GM18868 (cell line): Measurements from ENCODE around the gene ESRRA.

Experiments
- ATAC-seq: cut with Tn5 transposase; IDR thresholded peaks from one replicate; pipeline ENCODE4 v1.9.1; 2021; ENCODE audit warnings: mild to moderate bottlenecking, moderate library complexity; ENCODE audit not compliant: unreplicated experiment

ESRRA gene

GRCh38 chr11:64305075-64305690 is at the start of gene ESRRA:
Gene ESRRA (plus strand): TSS chr11:64305524. CDS start chr11:64307180, 1,656 bp downstream.
- peak; percentile 71 for ATAC-seq

DNA sequence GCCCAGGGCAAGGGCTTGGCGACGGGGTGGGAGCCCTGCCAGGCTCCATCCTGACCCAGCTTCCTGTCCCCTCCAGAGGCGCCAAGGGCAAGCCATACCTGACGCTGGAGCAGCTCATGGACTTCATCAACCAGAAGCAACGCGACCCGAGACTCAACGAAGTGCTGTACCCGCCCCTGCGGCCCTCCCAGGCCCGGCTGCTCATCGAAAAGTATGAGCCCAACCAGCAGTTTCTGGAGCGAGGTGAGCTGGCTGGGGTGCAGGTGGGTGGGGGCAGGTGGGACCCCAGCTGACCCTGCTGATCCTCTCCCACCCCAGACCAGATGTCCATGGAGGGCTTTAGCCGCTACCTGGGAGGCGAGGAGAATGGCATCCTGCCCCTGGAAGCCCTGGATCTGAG is 49.0 kb upstream of the ESRRA start:
- ATAC-seq: no peak

DNA sequence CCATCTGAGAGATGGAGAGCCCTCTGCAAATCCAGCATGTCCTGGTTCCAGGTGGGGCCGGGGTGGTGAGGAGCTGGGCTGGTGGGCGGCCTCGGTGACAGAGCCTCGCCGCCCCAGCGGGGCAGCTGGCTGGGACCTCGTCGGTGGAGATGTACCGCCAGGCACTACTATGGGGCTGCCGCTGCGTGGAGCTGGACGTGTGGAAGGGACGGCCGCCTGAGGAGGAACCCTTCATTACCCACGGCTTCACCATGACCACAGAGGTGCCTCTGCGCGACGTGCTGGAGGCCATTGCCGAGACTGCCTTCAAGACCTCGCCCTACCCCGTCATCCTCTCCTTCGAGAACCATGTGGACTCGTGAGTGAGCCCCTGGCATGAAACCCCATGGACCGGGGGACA is 47.0 kb upstream of the ESRRA start:
- ATAC-seq: no peak

DNA sequence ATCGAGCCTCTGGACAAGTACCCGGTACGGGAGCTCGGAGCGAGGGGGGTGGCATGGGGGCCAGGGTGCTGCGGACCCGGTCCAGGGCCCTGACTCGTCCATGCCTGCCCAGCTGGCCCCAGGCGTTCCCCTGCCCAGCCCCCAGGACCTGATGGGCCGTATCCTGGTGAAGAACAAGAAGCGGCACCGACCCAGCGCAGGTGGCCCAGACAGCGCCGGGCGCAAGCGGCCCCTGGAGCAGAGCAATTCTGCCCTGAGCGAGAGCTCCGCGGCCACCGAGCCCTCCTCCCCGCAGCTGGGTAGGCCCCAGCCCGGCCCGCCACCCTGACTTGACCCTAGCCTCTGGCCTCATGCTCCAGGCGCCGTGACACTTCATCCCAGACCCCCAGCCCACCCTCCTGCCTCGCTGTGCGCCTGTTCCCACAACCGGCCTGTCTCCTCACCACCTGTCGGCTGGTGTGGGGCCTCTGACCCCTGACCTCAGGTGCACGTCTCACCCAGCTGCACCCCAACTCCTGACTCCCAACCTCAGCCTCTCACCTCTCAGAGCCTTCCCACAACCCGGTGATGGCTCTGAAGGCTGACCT is 46.3 kb upstream of the ESRRA start:
- no peak for ATAC-seq

DNA sequence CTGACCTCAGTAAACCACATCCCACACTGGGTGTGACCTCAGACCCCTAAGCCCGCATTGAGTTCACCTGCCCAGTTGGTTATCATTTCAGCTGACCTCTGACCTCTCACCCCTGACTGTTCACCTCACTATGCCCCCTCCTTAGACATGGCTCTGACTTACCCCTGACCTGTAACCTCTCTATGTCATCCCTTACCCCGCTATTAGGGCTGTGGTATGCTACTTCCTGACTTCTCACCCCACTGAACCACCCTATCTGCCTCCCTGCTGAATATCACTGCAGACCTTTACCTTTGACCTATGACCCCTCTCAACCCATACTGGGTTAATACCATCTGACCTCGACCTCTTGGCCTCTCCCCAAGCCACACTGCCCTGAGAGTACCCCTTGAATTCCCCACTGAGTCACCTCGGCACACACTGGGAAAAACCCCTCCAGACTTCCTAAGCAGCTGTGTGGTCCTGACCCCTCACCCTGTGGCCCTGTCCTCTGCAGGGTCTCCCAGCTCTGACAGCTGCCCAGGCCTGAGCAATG is 45.7 kb upstream of the ESRRA start:
- ATAC-seq: no peak

GRCh38 chr11:64260147-64260708 is 45.1 kb upstream of the ESRRA start:
- no peak for ATAC-seq

DNA sequence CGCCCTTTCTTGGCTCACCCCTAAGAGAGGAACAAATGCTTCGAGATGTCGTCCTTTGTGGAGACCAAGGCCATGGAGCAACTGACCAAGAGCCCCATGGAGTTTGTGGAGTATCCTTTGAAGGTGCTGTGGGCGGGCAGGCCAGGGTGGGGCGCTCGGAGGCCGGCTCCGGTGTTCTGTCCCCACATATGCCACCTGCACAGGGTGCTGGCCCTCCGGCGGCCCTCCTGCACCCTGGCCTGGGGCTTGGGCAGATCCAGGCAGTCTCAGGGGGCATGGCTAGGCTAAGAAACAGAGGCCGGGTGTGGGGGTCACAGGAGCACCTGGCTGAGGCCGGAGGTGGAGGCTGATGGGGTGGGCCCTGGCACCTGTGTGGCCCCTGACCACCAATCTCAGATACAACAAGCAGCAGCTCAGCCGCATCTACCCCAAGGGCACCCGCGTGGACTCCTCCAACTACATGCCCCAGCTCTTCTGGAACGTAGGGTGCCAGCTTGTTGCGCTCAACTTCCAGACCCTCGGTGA is 43.7 kb upstream of the ESRRA start:
- no peak for ATAC-seq

- no peak for ATAC-seq
Observed at GRCh38 chr11:64262271-64263002, 42.9 kb upstream of the ESRRA start.

DNA sequence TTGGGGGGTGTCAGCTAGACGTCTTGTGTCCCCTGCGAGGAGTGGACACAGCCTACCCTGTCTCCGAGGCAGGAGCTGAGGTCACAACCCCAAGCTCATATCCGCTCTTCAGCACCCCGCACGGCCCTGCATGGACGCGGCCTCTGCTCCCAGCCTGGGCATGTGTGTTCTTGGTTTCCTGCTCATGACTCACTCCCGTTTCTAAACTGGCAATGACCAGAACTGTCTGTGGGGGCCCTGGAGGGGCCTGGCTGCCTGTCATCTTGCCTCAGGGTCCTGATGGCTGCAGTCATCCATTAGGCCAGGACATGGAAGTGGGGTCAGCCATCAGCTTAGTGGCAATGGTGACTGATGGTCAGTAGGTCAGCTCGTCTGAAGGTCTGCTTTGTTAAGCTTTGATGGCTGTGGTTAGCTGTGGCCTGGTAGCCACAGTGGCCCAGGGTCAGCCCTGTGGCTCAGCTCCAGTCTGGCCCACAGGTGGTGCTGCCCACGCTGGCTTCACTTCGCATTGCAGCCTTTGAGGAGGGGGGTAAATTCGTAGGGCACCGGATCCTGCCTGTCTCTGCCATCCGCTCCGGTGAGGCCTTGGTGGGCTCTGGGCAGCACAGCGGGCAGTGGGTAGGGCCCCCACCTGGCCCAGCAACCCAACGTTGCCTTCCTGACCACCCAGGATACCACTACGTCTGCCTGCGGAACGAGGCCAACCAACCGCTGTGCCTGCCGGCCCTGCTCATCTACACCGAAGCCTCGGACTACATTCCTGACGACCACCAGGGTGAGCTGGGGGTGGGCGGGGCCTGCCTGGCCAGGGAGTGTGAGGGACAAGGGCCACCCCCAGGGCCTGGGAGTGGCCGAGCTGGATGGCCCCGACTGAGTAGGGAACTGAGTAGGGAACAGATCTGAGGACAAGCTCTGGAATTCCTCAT is 42.0 kb upstream of the ESRRA start:
- ATAC-seq: no peak

GRCh38 chr11:64263947-64264317 is 41.4 kb upstream of the ESRRA start:
- ATAC-seq: no peak

- no peak for ATAC-seq
Observed at GRCh38 chr11:64264371-64264852, 40.9 kb upstream of the ESRRA start.

DNA sequence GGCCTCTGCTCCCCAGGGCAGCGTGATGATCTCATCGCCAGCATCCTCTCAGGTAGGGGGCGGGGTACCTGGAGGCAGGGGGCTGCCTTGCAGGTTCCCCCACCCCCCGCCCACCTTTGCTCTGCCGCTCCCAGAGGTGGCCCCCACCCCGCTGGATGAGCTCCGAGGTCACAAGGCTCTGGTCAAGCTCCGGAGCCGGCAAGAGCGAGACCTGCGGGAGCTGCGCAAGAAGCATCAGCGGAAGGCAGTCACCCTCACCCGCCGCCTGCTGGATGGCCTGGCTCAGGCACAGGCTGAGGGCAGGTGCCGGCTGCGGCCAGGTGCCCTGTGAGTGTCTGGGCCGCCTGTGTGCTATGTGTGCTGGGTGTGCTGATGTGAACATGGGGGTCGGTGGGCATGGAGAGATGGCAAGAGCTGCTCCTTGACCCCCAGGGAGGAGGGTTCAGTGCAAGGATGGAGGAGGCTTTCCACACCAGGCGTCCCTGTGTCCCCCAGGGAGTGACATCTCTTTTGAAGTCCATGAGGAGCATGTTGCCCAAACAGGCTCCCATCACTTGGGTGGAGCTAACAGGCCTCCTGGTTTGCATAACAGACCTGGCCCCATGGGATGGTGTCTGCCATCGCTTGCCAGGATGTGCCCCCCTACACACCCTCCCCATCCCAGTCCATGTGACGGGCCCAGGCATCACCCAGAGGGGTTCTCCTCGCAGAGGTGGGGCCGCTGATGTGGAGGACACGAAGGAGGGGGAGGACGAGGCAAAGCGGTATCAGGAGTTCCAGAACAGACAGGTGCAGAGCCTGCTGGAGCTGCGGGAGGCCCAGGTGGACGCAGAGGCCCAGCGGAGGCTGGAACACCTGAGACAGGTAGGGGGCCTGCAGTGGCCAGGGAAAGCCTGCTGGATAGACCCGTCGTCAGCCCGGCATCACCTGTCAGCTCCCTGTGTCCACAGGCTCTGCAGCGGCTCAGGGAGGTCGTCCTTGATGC is 39.9 kb upstream of the ESRRA start:
- ATAC-seq: no peak

GRCh38 chr11:64266339-64266738 is 39.0 kb upstream of the ESRRA start:
- no peak for ATAC-seq

DNA sequence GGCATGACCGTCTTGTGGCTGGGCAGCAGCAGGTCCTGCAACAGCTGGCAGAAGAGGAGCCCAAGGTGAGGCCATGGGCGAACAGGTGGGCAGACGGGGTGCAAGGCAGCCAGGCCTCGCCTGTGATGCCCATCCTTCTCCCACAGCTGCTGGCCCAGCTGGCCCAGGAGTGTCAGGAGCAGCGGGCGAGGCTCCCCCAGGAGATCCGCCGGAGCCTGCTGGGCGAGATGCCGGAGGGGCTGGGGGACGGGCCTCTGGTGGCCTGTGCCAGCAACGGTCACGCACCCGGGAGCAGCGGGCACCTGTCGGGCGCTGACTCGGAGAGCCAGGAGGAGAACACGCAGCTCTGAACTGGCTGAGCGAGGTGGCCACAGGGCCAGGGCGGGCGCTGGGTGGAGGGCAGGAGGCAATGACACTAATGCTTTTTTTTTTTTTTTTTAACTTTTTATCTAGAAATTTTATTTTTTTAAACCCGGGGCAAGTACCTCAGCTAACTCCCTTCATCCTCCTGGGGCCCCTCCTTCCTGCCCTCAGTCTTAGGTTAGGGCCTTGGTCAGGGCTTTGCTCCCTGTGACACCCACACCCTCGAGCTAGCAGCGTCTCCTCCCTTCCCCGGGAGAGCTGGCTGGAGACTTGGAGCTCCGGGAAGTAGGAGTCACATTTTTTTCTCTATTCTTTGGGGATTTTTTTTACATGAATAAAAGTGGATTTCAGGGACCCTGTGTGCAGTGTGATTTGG is 37.9 kb upstream of the ESRRA start:
- ATAC-seq: no peak

GRCh38 chr11:64268025-64268892 is 37.1 kb upstream of the ESRRA start:
- no peak for ATAC-seq

- peak; percentile 10 for ATAC-seq
Observed at GRCh38 chr11:64268893-64269539, 36.3 kb upstream of the ESRRA start.
